Activated CD8-positive, alpha-beta T cell treated with anti-CD3 and anti-CD28 coated beads for 36 hours (primary cell): ENCODE measurements around the gene PPARG. TPM values are rescaled to one million over a fixed set of nuclear protein-coding genes. Genes with fewer than 3 reads are reported as not detected.

Experiments
- ATAC-seq: fragments of 200-7000 bp; cut with Tn5 transposase; one replicate; pipeline ENCODE4 v1.10.0; 2021; ENCODE audit warnings: mild to moderate bottlenecking, moderate library complexity
- CTCF ChIA-PET: fragments of 350-600 bp; sonication (Branson Sonifier 250); formaldehyde crosslinking; loops from one replicate; lab custom pipeline; 2021; ENCODE audit warnings: antibody characterized with exemption; lab: Charles Lee
- POLR2A ChIA-PET: fragments of 350-600 bp; sonication (Branson Sonifier 250); formaldehyde crosslinking; loops from one replicate; lab custom pipeline; 2021; ENCODE audit warnings: antibody characterized with exemption; lab: Charles Lee
- DNase-seq: peaks from one replicate; pipeline ENCODE4 v3.0.0-alpha.2; 2020
- H3K27ac Mint-ChIP-seq: one replicate; pipeline ENCODE4 v1.8.0; 2021; ENCODE audit warnings: mild to moderate bottlenecking, mixed read lengths
- H3K27me3 Mint-ChIP-seq: one replicate; pipeline ENCODE4 v1.8.0; 2021; ENCODE audit warnings: mixed read lengths
- H3K36me3 Mint-ChIP-seq: one replicate; pipeline ENCODE4 v1.8.0; 2021; ENCODE audit warnings: low read depth, mixed read lengths
- H3K4me1 Mint-ChIP-seq: one replicate; pipeline ENCODE4 v1.8.0; 2021; ENCODE audit warnings: low read depth, mixed read lengths
- H3K4me3 Mint-ChIP-seq: one replicate; pipeline ENCODE4 v1.8.0; 2021; ENCODE audit warnings: mild to moderate bottlenecking, moderate library complexity, mixed read lengths
- H3K9me3 Mint-ChIP-seq: one replicate; pipeline ENCODE4 v1.8.0; 2021; ENCODE audit warnings: mixed read lengths
- intact Hi-C: fragments of 100-400 bp; cut with micrococcal nuclease; formaldehyde crosslinking; loops from one replicate; pipeline ENCODE4 v1.10.0; 2022
- total RNA-seq, 2 experiments: library from RNA; stranded (reverse); gene quantifications; one replicate each; pipeline ENCODE4 v1.2.3, GENCODE V29; 2021
- TF ChIP-seq, protein P1 (sequence below): fragments of 200-600 bp; IDR thresholded peaks from one replicate; pipeline ENCODE4 v1.8.0; 2022; ENCODE audit warnings: antibody characterized with exemption, mild to moderate bottlenecking

Gene PPARG
- total RNA-seq, 2 experiments from 2014 or later: 0.41 to 0.63 TPM

DNA sequence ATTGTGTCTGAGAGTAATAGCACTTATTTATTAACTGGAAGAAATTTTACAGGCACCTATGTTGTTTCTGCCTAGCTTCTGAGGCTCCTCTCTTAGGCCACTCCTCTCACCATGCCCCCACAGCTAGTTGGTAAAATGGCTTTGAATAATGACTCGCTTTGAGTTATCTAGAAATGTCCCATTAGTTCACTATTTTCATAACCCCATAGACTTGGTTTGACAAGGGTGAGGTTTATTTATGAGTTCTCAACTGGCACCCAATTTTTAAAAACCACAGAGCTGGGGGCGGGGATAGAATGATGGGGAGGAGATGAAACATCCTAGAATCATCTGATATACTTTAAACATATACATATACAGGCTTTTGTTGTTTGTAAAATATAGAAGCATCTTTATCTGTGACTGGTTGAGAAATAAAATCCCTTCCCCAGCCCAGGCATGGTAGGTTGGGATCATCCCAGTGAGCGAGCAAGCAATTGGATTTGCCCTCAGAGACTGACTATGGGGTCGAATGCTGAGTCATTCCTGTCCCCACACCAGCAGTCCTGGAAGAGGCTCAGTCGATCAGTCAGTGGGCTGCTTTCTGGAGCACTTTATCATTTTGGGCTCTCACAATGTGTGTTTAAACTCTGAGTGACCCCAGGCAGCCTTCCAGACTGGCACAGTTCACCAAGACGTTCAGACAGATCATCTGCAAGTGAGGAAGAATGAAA lies 135.2 kb downstream of the PPARG start:
- ChIA-PET CTCF (interaction anchor here (0.6 to 0.8 kb wide), 2 partner anchors 9 to 55 kb away, joined by 4 read pairs; no protein-coding TSS in a partner anchor), POLR2A (no interaction called here)
- H3K36me3 Mint-ChIP-seq: no peaks in the 10 kb centered on the region
- intact Hi-C loops: no loop called here
- H3K27me3 Mint-ChIP-seq: peaks cover 7% of the 10 kb centered on the region
- ATAC-seq (peak; percentile 75), DNase-seq (peak; percentile 63)
- TF ChIP-seq, protein P1, sequence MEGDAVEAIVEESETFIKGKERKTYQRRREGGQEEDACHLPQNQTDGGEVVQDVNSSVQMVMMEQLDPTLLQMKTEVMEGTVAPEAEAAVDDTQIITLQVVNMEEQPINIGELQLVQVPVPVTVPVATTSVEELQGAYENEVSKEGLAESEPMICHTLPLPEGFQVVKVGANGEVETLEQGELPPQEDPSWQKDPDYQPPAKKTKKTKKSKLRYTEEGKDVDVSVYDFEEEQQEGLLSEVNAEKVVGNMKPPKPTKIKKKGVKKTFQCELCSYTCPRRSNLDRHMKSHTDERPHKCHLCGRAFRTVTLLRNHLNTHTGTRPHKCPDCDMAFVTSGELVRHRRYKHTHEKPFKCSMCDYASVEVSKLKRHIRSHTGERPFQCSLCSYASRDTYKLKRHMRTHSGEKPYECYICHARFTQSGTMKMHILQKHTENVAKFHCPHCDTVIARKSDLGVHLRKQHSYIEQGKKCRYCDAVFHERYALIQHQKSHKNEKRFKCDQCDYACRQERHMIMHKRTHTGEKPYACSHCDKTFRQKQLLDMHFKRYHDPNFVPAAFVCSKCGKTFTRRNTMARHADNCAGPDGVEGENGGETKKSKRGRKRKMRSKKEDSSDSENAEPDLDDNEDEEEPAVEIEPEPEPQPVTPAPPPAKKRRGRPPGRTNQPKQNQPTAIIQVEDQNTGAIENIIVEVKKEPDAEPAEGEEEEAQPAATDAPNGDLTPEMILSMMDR: no peak
- H3K4me1 Mint-ChIP-seq: peaks cover 6% of the 10 kb centered on the region
- H3K9me3 Mint-ChIP-seq: no peaks in the 10 kb centered on the region
- H3K4me3 Mint-ChIP-seq: no peak overlapping the region
- no peak overlapping the region for H3K27ac Mint-ChIP-seq

DNA sequence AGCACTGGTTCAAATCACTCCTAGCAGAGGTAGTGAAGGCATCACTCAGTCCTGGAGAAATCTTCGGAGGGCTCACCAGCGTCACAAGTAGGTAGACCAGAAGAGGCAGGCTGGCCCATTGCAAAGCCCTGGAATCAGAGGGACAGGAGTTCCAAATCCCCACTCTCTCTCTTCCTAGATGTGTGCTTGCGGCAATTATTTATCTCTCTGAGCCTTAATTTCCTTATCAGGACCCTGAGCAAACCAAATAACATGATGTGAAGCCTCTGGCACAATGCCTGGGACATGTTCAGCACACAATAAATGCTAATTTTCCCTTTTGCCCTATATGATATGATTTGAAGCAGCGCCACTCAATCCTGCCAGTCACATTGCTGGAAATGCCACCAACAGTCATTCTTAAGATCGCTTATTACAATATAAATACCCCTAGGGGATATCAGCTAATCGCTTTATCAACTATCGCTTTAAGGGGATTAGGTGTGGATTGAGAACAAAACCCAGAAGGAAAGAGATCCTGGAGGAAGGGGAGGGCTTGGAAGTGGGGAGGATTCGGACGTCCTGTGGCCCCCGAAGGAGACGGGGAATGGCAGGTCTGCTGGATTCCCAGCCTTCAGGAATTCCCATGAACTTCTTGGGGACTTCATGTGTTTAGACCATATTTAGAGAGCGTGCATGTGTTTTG lies 135.9 kb downstream of the PPARG start:
- no peaks in the 10 kb centered on the region for H3K9me3 Mint-ChIP-seq
- TF ChIP-seq, protein P1: no peak
- H3K4me3 Mint-ChIP-seq: no peak overlapping the region
- ChIA-PET POLR2A (no interaction called here), CTCF (no interaction called here)
- H3K27me3 Mint-ChIP-seq: peaks cover 7% of the 10 kb centered on the region
- no peak for DNase-seq
- intact Hi-C loops: no loop called here
- no peak for ATAC-seq
- no peak overlapping the region for H3K27ac Mint-ChIP-seq
- no peaks in the 10 kb centered on the region for H3K36me3 Mint-ChIP-seq
- H3K4me1 Mint-ChIP-seq: peaks cover 6% of the 10 kb centered on the region

DNA sequence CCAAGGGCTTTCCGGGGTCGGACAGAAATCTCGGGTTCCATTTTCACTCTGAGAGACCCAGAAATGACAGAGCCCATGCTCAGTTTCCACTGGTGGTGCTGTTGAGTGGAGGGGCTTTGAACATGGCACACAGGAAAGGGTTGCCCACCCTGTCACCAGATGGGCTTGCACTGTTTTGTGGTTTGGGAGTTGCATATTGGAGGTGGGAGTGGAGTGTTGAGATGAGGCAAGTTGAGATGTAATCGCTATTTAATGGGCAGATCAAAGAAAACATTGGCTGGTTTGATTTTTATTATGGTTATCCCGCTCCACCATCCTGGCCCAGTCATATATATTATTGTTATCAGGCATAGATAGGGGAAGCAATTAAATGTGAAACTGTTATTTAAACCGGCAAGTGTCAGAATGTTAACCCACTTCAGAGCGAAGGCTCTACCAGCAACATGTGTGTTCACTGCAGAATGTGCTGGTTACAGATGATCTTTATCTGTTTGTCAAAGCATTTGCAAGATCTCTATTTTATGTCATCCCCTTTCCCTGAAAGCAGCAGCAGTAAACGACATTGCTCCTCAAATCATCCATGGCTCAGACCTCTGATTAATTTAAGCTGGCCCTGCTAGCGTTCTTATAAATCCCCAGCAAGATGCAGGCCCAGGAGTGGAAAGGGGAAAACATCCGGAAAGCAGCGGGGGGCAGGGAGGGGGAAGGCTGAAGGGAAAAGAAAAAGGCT lies 137.1 kb downstream of the PPARG start:
- intact Hi-C loops: no loop called here
- Mint-ChIP-seq H3K4me1 (peaks cover 6% of the 10 kb centered on the region), H3K27ac (no peak overlapping the region), H3K27me3 (peaks cover 7% of the 10 kb centered on the region), H3K9me3 (no peaks in the 10 kb centered on the region), H3K4me3 (no peak overlapping the region), H3K36me3 (no peaks in the 10 kb centered on the region)
- POLR2A ChIA-PET: no interaction called here
- no peak for DNase-seq
- TF ChIP-seq, protein P1: no peak
- CTCF ChIA-PET: no interaction called here
- ATAC-seq: no peak

DNA sequence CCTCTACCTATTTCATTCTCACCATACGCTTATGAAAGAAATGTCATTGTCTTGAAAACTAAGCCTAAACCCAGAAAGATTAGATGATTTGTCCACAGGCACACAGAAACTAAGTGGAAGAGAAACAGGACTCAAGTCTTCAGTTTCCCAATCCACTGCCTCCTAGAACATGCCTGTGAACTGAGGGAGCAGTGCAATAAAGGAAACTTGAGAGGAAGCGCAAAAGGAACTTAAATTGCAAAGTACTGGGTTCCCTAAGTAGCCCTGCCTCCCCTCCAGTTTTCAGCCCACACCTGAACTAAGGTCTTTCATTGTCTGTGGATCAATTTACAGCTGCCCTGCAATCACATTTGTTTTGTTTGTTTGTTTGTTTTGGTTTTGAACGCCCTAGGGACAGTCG lies 138.7 kb downstream of the PPARG start:
- TF ChIP-seq, protein P1: no peak
- Mint-ChIP-seq H3K4me1 (peaks cover 6% of the 10 kb centered on the region), H3K27ac (no peak overlapping the region), H3K4me3 (no peak overlapping the region), H3K36me3 (no peaks in the 10 kb centered on the region), H3K9me3 (no peaks in the 10 kb centered on the region), H3K27me3 (peaks cover 7% of the 10 kb centered on the region)
- CTCF ChIA-PET: interaction anchor here (1.0 to 1.3 kb wide), 2 partner anchors 10 to 17 kb away, joined by 3 to 4 read pairs; no protein-coding TSS in a partner anchor
- POLR2A ChIA-PET: no interaction called here
- intact Hi-C loops: no loop called here
- ATAC-seq (no peak), DNase-seq (no peak)
